Measurements from ENCODE around the gene PPP6R1.

DNA sequence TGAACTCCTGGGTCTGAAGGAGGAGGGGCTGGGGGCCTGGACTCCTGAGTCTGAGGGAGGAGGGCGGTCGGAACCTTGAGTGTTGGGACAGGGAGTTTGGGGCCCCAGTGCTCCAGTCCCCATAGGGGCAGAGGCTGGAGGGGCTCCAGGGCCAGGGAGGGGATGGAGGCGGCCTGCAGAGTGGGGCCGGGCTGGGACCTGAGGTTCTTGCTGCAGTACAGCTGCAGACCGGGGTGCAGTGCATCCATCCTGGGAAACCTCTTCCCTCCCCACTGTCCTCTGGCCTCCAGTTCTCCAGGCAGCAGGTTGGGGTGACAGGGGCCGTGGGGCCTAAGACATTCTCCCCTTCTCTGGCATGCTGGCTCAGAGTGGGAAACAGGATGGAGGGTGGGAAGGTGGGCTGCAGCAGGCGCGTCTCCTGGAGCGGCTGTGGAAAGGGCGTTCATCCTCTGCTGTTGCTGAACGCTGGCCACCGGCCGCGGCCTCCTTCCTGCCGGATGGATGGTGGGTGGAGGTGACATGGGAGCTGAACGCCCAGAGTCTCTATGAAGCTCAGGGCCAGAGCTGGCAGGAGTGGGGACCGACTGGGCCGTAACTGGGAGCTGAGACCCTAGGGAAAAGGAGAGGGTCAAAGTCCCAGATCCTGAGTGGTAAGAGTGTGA, 26.5 kb upstream of the PPP6R1 start:
- TF ChIP-seq, protein P1, sequence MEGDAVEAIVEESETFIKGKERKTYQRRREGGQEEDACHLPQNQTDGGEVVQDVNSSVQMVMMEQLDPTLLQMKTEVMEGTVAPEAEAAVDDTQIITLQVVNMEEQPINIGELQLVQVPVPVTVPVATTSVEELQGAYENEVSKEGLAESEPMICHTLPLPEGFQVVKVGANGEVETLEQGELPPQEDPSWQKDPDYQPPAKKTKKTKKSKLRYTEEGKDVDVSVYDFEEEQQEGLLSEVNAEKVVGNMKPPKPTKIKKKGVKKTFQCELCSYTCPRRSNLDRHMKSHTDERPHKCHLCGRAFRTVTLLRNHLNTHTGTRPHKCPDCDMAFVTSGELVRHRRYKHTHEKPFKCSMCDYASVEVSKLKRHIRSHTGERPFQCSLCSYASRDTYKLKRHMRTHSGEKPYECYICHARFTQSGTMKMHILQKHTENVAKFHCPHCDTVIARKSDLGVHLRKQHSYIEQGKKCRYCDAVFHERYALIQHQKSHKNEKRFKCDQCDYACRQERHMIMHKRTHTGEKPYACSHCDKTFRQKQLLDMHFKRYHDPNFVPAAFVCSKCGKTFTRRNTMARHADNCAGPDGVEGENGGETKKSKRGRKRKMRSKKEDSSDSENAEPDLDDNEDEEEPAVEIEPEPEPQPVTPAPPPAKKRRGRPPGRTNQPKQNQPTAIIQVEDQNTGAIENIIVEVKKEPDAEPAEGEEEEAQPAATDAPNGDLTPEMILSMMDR (IDR thresholded peaks at IDR 0.05) = no peak
- no peak for TF ChIP-seq POLR2A (IDR thresholded peaks at IDR 0.05)

Data from esophagus squamous epithelium (tissue), 4 donors.